ENCODE results near the gene RHEB. TPM values are rescaled to one million over a fixed set of nuclear protein-coding genes. Genes with fewer than 3 reads are reported as not detected.

Gene RHEB
- total and polyA plus RNA-seq, 2 donors (not counting 3 experiments of a cell fraction or from before 2014, with no cell fraction given): 59.4 to 108 TPM

DNA sequence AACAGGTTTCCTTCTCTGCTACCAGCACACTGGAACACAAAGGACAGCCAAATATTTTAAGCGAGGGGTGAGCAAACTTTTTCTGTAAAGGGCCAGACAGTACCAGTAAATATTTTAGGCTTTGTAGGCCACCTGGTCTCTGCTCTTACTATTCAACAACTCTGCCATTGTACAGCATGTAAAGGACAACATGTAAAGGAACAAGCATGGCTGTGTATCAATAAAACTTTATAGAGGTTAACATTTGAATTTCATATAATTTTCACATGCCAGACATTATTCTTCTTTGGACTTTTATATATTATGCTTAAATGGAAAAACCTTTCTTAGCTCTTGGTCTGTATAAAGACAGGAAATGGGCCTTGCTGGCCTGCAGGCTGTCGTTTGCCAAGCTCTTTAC lies 30.2 kb downstream of the RHEB start:
- Histone ChIP-seq H2AFZ (ENCODE audit: low read depth, low read length) (no peak overlapping the region), H3K4me1 (ENCODE audit: control insufficient read depth, extremely low read depth, insufficient read depth, low read length) (peaks cover 21% of the 10 kb centered on the region), H4K20me1 (replicated peaks; ENCODE audit: control insufficient read depth, extremely low read depth, insufficient read depth, low read length) (peaks cover 31% of the 10 kb centered on the region), H3K4me2 (ENCODE audit: insufficient read depth, low read length) (no peak overlapping the region), H3K79me2 (ENCODE audit: control insufficient read depth, insufficient read depth, low read length) (peaks cover 71% of the 10 kb centered on the region), H3K36me3 (ENCODE audit: control insufficient read depth in 2 of 2, extremely low read depth in 1 of 2, insufficient read depth in 2 of 2, low read length in 2 of 2) (peaks cover 2 to 15% of the 10 kb centered on the region in 2 experiments), H3K27ac (ENCODE audit: insufficient read depth, low read depth, low read length) (no peak overlapping the region), H3K9me3 (replicated peaks; ENCODE audit: control insufficient read depth, insufficient read depth, low read length) (no peaks in the 10 kb centered on the region), H3K4me3 (replicated peaks in 1 of 3; ENCODE audit: insufficient read depth in 1 of 3, low read depth in 1 of 3, low read length in 3 of 3) (no peak overlapping the region), H3K27me3 (ENCODE audit: control insufficient read depth in 2 of 2, insufficient read depth in 2 of 2, low read length in 2 of 2) (no peaks in the 10 kb centered on the region), H3K9me1 (replicated peaks; ENCODE audit: control insufficient read depth, extremely low read depth, insufficient read depth, low read length) (no peaks in the 10 kb centered on the region), H3K9ac (replicated peaks; ENCODE audit: extremely low read depth, insufficient read depth, low read length) (no peak overlapping the region)
- intact Hi-C loops (cut with micrococcal nuclease): no loop called here
- dilution Hi-C loops (cut with MboI; ENCODE audit: extremely low pct_ligation_motif_present, low sequenced_read_pairs): no loop called here
- DNase-seq (ENCODE audit: low read depth, low spot score) (no peak), FAIRE-seq (no peak)
- BruUV-seq (replicated peaks): no TSS peak
- ChIA-PET POLR2A (interaction anchor here (0.6 kb wide), 1 partner anchor 72 kb away, joined by 3 read pairs; no protein-coding TSS in a partner anchor), CTCF (interaction anchor here (0.9 kb wide), 1 partner anchor 19 kb away, joined by 3 read pairs; no protein-coding TSS in a partner anchor)
- TF ChIP-seq MYC (IDR thresholded peaks at IDR 0.05; ENCODE audit: low read depth, low read length) (no peak), POLR2A (IDR thresholded peaks at IDR 0.05; ENCODE audit: low read depth, low read length) (no peak), EZH2 (IDR thresholded peaks at IDR 0.05; ENCODE audit: borderline replicate concordance, low read depth, low read length, severe bottlenecking) (no peak), POLR2AphosphoS5 (IDR thresholded peaks at IDR 0.05; ENCODE audit: insufficient read depth, low read depth, low read length) (no peak)
- TF ChIP-seq, protein P1, sequence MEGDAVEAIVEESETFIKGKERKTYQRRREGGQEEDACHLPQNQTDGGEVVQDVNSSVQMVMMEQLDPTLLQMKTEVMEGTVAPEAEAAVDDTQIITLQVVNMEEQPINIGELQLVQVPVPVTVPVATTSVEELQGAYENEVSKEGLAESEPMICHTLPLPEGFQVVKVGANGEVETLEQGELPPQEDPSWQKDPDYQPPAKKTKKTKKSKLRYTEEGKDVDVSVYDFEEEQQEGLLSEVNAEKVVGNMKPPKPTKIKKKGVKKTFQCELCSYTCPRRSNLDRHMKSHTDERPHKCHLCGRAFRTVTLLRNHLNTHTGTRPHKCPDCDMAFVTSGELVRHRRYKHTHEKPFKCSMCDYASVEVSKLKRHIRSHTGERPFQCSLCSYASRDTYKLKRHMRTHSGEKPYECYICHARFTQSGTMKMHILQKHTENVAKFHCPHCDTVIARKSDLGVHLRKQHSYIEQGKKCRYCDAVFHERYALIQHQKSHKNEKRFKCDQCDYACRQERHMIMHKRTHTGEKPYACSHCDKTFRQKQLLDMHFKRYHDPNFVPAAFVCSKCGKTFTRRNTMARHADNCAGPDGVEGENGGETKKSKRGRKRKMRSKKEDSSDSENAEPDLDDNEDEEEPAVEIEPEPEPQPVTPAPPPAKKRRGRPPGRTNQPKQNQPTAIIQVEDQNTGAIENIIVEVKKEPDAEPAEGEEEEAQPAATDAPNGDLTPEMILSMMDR (IDR thresholded peaks at IDR 0.05; ENCODE audit: extremely low read depth in 1 of 2, insufficient read depth in 1 of 2, low read depth in 1 of 2, low read length in 2 of 2): no peak
- TF ChIP-seq, protein P2, sequence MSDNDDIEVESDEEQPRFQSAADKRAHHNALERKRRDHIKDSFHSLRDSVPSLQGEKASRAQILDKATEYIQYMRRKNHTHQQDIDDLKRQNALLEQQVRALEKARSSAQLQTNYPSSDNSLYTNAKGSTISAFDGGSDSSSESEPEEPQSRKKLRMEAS (IDR thresholded peaks at IDR 0.05; ENCODE audit: insufficient read depth, insufficient read length): no peak

DNA sequence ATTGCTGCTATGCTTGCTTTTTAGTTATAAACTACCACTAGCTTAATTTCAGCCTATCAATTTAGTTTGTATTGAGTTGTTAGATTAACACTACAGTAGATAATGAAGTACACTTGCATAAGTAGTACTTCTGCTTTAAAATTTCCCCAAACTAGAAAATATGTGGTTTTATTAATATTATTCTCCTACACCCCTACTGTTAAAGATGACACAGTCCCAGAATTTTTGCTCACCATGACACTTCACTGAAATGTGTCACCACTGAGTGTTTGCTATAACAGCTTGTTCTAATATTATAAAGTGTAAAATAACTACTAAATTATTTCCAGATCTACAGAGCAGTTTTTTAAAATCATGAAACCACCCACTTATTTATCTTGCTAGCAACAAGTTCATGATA lies 31.6 kb downstream of the RHEB start:
- no peak overlapping the region for H3K27ac ChIP-seq (ENCODE audit: insufficient read depth, low read depth, low read length)
- H2AFZ ChIP-seq (ENCODE audit: low read depth, low read length): no peak overlapping the region
- FAIRE-seq: no peak
- no peak overlapping the region for H3K9ac ChIP-seq (replicated peaks; ENCODE audit: extremely low read depth, insufficient read depth, low read length)
- intact Hi-C loops (cut with micrococcal nuclease) (no loop called here), dilution Hi-C loops (cut with MboI; ENCODE audit: extremely low pct_ligation_motif_present, low sequenced_read_pairs) (no loop called here)
- H3K4me2 ChIP-seq (ENCODE audit: insufficient read depth, low read length): no peak overlapping the region
- ChIA-PET POLR2A (no interaction called here), CTCF (no interaction called here)
- H3K36me3 ChIP-seq (ENCODE audit: control insufficient read depth in 2 of 2, extremely low read depth in 1 of 2, insufficient read depth in 2 of 2, low read length in 2 of 2): peaks cover 4 to 15% of the 10 kb centered on the region in 2 experiments
- TF ChIP-seq EZH2 (IDR thresholded peaks at IDR 0.05; ENCODE audit: borderline replicate concordance, low read depth, low read length, severe bottlenecking) (no peak), POLR2A (IDR thresholded peaks at IDR 0.05; ENCODE audit: low read depth, low read length) (no peak), POLR2AphosphoS5 (IDR thresholded peaks at IDR 0.05; ENCODE audit: insufficient read depth, low read depth, low read length) (no peak), MYC (IDR thresholded peaks at IDR 0.05; ENCODE audit: low read depth, low read length) (no peak), JUN (IDR thresholded peaks at IDR 0.05; ENCODE audit: borderline replicate concordance, insufficient read depth, insufficient read length, low read depth) (no peak), FOS (IDR thresholded peaks at IDR 0.05; ENCODE audit: borderline replicate concordance, insufficient read depth, low read length) (no peak), GATA2 (IDR thresholded peaks at IDR 0.05; ENCODE audit: insufficient read depth, insufficient read length, low read depth, low read length) (no peak)
- TF ChIP-seq, protein P1 (IDR thresholded peaks at IDR 0.05; ENCODE audit: extremely low read depth in 1 of 2, insufficient read depth in 1 of 2, low read depth in 1 of 2, low read length in 2 of 2): no peak
- TF ChIP-seq, protein P2 (IDR thresholded peaks at IDR 0.05; ENCODE audit: insufficient read depth, insufficient read length): no peak
- DNase-seq (ENCODE audit: low read depth, low spot score): no peak
- H3K79me2 ChIP-seq (ENCODE audit: control insufficient read depth, insufficient read depth, low read length): peaks cover 70% of the 10 kb centered on the region
- BruUV-seq (replicated peaks): no TSS peak
- no peaks in the 10 kb centered on the region for H3K9me1 ChIP-seq (replicated peaks; ENCODE audit: control insufficient read depth, extremely low read depth, insufficient read depth, low read length)
- H4K20me1 ChIP-seq (replicated peaks; ENCODE audit: control insufficient read depth, extremely low read depth, insufficient read depth, low read length): peaks cover 26% of the 10 kb centered on the region
- peaks cover 21% of the 10 kb centered on the region for H3K4me1 ChIP-seq (ENCODE audit: control insufficient read depth, extremely low read depth, insufficient read depth, low read length)
- H3K4me3 ChIP-seq (replicated peaks in 1 of 3; ENCODE audit: insufficient read depth in 1 of 3, low read depth in 1 of 3, low read length in 3 of 3): no peak overlapping the region
- no peaks in the 10 kb centered on the region for H3K27me3 ChIP-seq (ENCODE audit: control insufficient read depth in 2 of 2, insufficient read depth in 2 of 2, low read length in 2 of 2)
- no peaks in the 10 kb centered on the region for H3K9me3 ChIP-seq (replicated peaks; ENCODE audit: control insufficient read depth, insufficient read depth, low read length)

Data from endothelial cell of umbilical vein (primary cell).